OCI-LY1 (cell line): ENCODE measurements around the gene PTTG1IP2.

Experiments used
- H2AFZ ChIP-seq: fragments of 200-600 bp; sonication (generic), shearing (Covaris generic); 2 replicates; pipeline ENCODE4 v1.6.0; 2014; ENCODE audit warnings: antibody characterized with exemption, mild to moderate bottlenecking, low read length
- H3F3A ChIP-seq: fragments of 200-600 bp; sonication (generic), shearing (Covaris generic); 2 replicates; pipeline ENCODE4 v1.6.0; 2014; ENCODE audit warnings: mild to moderate bottlenecking, antibody characterized with exemption, low read length, moderate library complexity; ENCODE audit not compliant: insufficient read depth
- H3K27ac ChIP-seq: fragments of 200-600 bp; sonication (generic); 2 replicates; pipeline ENCODE4 v1.5.1; 2014; ENCODE audit warnings: low read length, mixed run types, mild to moderate bottlenecking, low read depth; ENCODE audit not compliant: poor library complexity, severe bottlenecking
- H3K27me3 ChIP-seq: fragments of 200-600 bp; sonication (generic); 2 replicates; pipeline ENCODE4 v1.6.0; 2014; ENCODE audit warnings: antibody characterized with exemption, mild to moderate bottlenecking, low read length, moderate library complexity; ENCODE audit not compliant: insufficient read depth
- H3K36me3 ChIP-seq: fragments of 200-600 bp; sonication (generic); 2 replicates; pipeline ENCODE4 v1.6.1; 2014; ENCODE audit warnings: mild to moderate bottlenecking, antibody characterized with exemption, low read length, moderate library complexity, mixed read lengths; ENCODE audit not compliant: insufficient read depth
- H3K4me1 ChIP-seq: fragments of 200-600 bp; sonication (generic); 2 replicates; pipeline ENCODE4 v1.5.1; 2014; ENCODE audit warnings: mild to moderate bottlenecking, low read length, moderate library complexity; ENCODE audit not compliant: insufficient read depth, severe bottlenecking
- H3K4me2 ChIP-seq: fragments of 200-600 bp; sonication (generic), shearing (Covaris generic); 2 replicates; pipeline ENCODE4 v1.6.1; 2014; ENCODE audit warnings: low read length
- H3K4me3 ChIP-seq: fragments of 200-600 bp; sonication (generic); 2 replicates; pipeline ENCODE4 v1.5.1; 2014; ENCODE audit warnings: low read length, low read depth, mild to moderate bottlenecking, mixed read lengths; ENCODE audit not compliant: poor library complexity, severe bottlenecking
- H3K79me2 ChIP-seq: fragments of 200-600 bp; shearing (Covaris generic); 2 replicates; pipeline ENCODE4 v1.6.1; 2016; ENCODE audit warnings: mixed run types, low read length, mixed read lengths; ENCODE audit not compliant: insufficient read depth
- H3K9ac ChIP-seq: fragments of 200-600 bp; sonication (generic), shearing (Covaris generic); 2 replicates; pipeline ENCODE4 v1.6.1; 2014; ENCODE audit warnings: mild to moderate bottlenecking, low read length, mixed read lengths
- H3K9me2 ChIP-seq: fragments of 200-600 bp; sonication (generic), shearing (Covaris generic); 2 replicates; pipeline ENCODE4 v1.6.1; 2014; ENCODE audit warnings: low read depth, mild to moderate bottlenecking, low read length, mixed read lengths
- H3K9me3 ChIP-seq: fragments of 200-600 bp; shearing (Covaris generic); 2 replicates; pipeline ENCODE4 v1.6.1; 2014; ENCODE audit warnings: low read length, mixed read lengths
- H4K20me1 ChIP-seq: fragments of 200-600 bp; sonication (generic), shearing (Covaris generic); 2 replicates; pipeline ENCODE4 v1.6.0; 2016; ENCODE audit warnings: mild to moderate bottlenecking, low read length; ENCODE audit not compliant: insufficient read depth
- CTCF ChIP-seq: fragments of 200-600 bp; sonication (generic), shearing (Covaris generic); IDR thresholded peaks from 2 replicates; pipeline ENCODE4 v1.5.1; 2017; ENCODE audit warnings: mild to moderate bottlenecking, antibody characterized with exemption, low read length, moderate library complexity, mixed read lengths
- EZH2 ChIP-seq: fragments of 200-600 bp; sonication (generic), shearing (Covaris generic); IDR thresholded peaks from 2 replicates; pipeline ENCODE4 v1.8.0; 2017; ENCODE audit warnings: borderline replicate concordance, mixed run types, mild to moderate bottlenecking, antibody characterized with exemption, low read length, moderate library complexity, mixed read lengths

The PTTG1IP2 gene

DNA sequence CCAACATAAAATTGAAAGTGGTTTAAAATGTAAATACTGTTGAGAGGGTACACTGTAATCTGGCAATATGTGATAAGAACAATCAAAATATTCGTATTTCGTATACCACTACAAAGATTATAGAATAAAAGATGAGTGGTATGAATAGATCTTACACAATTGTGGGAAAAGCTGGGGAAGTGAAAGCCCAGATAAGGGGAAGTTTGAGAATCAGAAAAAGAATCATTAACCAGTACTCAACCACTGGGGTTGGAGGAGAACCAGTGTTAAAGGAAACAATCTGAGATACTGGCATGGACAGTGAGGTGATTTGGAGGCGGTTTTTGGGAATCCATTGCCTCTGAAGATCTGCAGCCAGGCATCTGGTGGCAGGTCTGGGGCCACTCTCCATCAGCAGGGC is 67.0 kb downstream of the PTTG1IP2 start:
- Histone ChIP-seq H3K27ac (no peak overlapping the region), H2AFZ (no peak overlapping the region), H4K20me1 (no peaks in the 10 kb centered on the region), H3K4me2 (no peak overlapping the region), H3K9ac (no peak overlapping the region), H3K4me3 (no peak overlapping the region), H3K27me3 (no peaks in the 10 kb centered on the region), H3F3A (no peaks in the 10 kb centered on the region), H3K4me1 (no peaks in the 10 kb centered on the region), H3K9me3 (no peaks in the 10 kb centered on the region), H3K79me2 (no peaks in the 10 kb centered on the region), H3K9me2 (no peaks in the 10 kb centered on the region), H3K36me3 (no peaks in the 10 kb centered on the region)
- no peak for TF ChIP-seq EZH2
- TF ChIP-seq CTCF, result no peak

- Histone ChIP-seq H3K36me3 (no peaks in the 10 kb centered on the region), H3K4me3 (no peak overlapping the region), H3K4me1 (no peaks in the 10 kb centered on the region), H2AFZ (no peak overlapping the region), H3K27ac (no peak overlapping the region), H4K20me1 (no peaks in the 10 kb centered on the region), H3K9ac (no peak overlapping the region), H3K9me2 (no peaks in the 10 kb centered on the region), H3F3A (no peaks in the 10 kb centered on the region), H3K9me3 (no peaks in the 10 kb centered on the region), H3K4me2 (no peak overlapping the region), H3K27me3 (no peaks in the 10 kb centered on the region), H3K79me2 (no peaks in the 10 kb centered on the region)
- TF ChIP-seq EZH2 (no peak), CTCF (no peak)
Observed at GRCh38 chr7:90538405-90538804, 69.0 kb downstream of the PTTG1IP2 start.

- Histone ChIP-seq H3K9me3 (no peaks in the 10 kb centered on the region), H3K4me1 (no peaks in the 10 kb centered on the region), H3K79me2 (no peaks in the 10 kb centered on the region), H3K9me2 (no peaks in the 10 kb centered on the region), H4K20me1 (no peaks in the 10 kb centered on the region), H3F3A (no peaks in the 10 kb centered on the region), H3K27me3 (no peaks in the 10 kb centered on the region), H2AFZ (no peak overlapping the region), H3K4me3 (no peak overlapping the region), H3K9ac (no peak overlapping the region), H3K27ac (no peak overlapping the region), H3K4me2 (no peak overlapping the region), H3K36me3 (no peaks in the 10 kb centered on the region)
- TF ChIP-seq CTCF (no peak), EZH2 (no peak)
Observed at GRCh38 chr7:90540406-90540805, 71.0 kb downstream of the PTTG1IP2 start.
